Chondrocyte (in vitro differentiated cells): ENCODE measurements around the gene CTBP1. TPM values are rescaled to one million over a fixed set of nuclear protein-coding genes. Genes with fewer than 3 reads are reported as not detected.

Experiments used
- DNase-seq: peaks from one replicate; pipeline ENCODE4 v3.0.0; 2021; ENCODE audit warnings: mixed read lengths, low spot score
- H3K27ac Mint-ChIP-seq: one replicate; pipeline ENCODE4 v1.8.0; 2021; ENCODE audit warnings: mild to moderate bottlenecking, moderate library complexity, mixed read lengths; ENCODE audit not compliant: unreplicated experiment
- H3K27me3 Mint-ChIP-seq: 2 replicates; pipeline ENCODE4 v1.8.0; 2021; ENCODE audit warnings: low read depth, mixed read lengths
- H3K36me3 Mint-ChIP-seq: 2 replicates; pipeline ENCODE4 v1.8.0; 2021; ENCODE audit warnings: low read depth, mixed read lengths
- H3K4me1 Mint-ChIP-seq: 2 replicates; pipeline ENCODE4 v1.8.0; 2021; ENCODE audit warnings: low read depth, mild to moderate bottlenecking, mixed read lengths
- H3K4me3 Mint-ChIP-seq: one replicate; pipeline ENCODE4 v1.8.0; 2021; ENCODE audit warnings: mild to moderate bottlenecking, moderate library complexity, mixed read lengths; ENCODE audit not compliant: unreplicated experiment
- H3K9me3 Mint-ChIP-seq: 2 replicates; pipeline ENCODE4 v1.8.0; 2021; ENCODE audit warnings: low read depth, mixed read lengths
- total RNA-seq: library from RNA; stranded (reverse); gene quantifications from 3 replicates; pipeline ENCODE4 v1.2.1, GENCODE V29; 2021
- TF ChIP-seq, protein P1 (sequence below): fragments of 200-600 bp; sonication (generic); IDR thresholded peaks from 2 replicates; pipeline ENCODE4 v1.5.0; 2021; ENCODE audit warnings: antibody characterized with exemption, mild to moderate bottlenecking, moderate library complexity

Gene CTBP1
- total RNA-seq, 1 donor from 2014 or later = 151 TPM

DNA sequence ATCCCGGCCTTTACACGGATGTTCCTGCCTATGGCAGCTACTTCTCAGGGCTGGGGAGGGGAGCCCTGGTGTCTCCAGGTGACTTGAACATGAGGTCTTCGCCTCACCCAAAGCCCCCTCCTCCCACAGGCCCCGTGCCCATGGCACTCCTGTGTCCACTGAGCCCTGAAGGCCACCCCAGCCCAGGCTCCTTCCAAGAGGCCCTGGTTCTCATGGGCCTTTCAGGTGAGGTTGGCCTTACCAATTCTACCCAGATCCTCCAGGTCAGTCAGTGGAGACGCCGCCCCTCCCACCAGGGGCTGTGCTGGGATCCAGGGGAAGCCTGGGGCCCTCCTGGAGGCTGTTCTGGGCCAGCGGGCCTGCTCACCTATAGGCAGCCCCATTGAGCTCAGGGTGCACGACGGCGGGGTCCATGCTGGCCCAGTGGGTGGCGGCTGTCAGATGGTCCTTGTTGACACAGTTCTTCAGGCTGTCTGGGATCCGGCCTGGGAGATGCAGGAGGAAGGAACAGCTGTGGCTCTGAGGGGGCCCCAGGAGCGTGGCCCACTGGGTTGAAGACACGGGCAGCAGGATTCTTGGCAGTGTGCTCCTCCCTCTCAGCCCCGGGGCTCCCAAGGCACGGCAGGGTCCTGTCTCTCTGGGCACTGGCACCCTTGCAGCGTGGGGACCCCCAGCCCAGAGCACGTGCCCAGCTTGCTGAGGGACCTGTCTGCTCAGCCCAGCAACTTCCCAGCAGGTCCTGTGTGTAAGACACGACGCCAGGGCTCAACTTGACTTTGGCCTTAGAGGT, 36.2 kb downstream of the CTBP1 start:
- no peaks in the 10 kb centered on the region for H3K9me3 Mint-ChIP-seq
- no peaks in the 10 kb centered on the region for H3K27me3 Mint-ChIP-seq
- H3K36me3 Mint-ChIP-seq = peaks cover 6% of the 10 kb centered on the region
- H3K27ac Mint-ChIP-seq = no peak overlapping the region
- peaks cover 40% of the 10 kb centered on the region for H3K4me1 Mint-ChIP-seq
- TF ChIP-seq, protein P1, sequence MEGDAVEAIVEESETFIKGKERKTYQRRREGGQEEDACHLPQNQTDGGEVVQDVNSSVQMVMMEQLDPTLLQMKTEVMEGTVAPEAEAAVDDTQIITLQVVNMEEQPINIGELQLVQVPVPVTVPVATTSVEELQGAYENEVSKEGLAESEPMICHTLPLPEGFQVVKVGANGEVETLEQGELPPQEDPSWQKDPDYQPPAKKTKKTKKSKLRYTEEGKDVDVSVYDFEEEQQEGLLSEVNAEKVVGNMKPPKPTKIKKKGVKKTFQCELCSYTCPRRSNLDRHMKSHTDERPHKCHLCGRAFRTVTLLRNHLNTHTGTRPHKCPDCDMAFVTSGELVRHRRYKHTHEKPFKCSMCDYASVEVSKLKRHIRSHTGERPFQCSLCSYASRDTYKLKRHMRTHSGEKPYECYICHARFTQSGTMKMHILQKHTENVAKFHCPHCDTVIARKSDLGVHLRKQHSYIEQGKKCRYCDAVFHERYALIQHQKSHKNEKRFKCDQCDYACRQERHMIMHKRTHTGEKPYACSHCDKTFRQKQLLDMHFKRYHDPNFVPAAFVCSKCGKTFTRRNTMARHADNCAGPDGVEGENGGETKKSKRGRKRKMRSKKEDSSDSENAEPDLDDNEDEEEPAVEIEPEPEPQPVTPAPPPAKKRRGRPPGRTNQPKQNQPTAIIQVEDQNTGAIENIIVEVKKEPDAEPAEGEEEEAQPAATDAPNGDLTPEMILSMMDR = no peak
- H3K4me3 Mint-ChIP-seq = no peak overlapping the region
- peak; percentile 85 for DNase-seq

DNA sequence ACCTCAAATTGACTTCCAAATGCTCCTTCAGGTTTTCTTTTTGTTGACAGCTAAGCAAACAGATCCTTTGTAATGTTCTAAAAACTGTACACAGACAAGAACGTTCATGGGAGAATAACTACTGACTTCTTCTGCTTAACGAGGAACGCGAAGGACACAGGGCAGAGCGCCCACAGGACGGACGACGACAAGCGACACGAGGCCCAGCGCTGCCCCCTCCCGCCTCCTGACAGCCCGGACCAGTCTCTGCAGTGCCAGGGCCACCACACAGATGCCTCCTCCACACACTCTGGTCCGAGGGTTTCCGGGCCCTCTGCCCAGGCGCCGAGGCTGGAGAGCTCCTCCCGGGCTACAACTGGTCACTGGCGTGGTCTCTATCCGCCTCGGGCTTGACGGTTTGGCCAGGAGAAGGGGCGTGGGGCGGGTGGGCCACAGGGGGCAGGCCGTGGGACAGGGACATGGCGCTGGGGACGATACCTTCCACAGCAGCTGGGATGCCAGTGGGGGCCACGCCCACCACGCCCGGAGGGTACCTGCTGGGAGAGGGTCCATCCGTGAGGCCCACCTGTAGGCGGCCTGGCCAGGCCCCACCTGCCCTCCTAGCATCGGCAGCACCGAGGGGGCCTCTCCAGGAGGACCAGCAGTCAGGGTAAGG, 36.9 kb downstream of the CTBP1 start:
- no peaks in the 10 kb centered on the region for H3K27me3 Mint-ChIP-seq
- H3K4me1 Mint-ChIP-seq = peaks cover 41% of the 10 kb centered on the region
- H3K27ac Mint-ChIP-seq = peak overlapping the region; percentile 61
- peaks cover 4% of the 10 kb centered on the region for H3K36me3 Mint-ChIP-seq
- DNase-seq = peak; percentile 90
- TF ChIP-seq, protein P1 = no peak
- no peaks in the 10 kb centered on the region for H3K9me3 Mint-ChIP-seq
- H3K4me3 Mint-ChIP-seq = no peak overlapping the region

DNA sequence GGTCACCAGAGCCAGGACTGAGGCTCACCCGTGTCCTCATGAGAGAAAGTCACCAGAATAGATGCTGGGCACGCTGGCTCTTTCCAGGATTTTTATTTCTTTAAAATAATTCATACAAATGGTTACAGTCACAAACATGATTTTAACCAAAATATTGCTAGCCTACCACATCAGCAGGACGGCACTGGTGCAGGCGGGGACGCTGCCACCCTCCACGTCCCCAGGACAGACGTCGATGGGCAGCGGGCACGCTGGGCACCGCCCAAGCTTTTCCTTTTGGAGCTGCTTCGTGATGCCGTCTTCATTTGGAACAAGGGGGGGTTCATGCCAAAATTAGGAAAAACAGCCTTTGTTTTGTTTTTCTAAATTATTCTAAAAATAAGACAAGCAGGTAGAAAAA, 37.6 kb downstream of the CTBP1 start:
- H3K4me3 Mint-ChIP-seq = no peak overlapping the region
- H3K4me1 Mint-ChIP-seq = peaks cover 41% of the 10 kb centered on the region
- H3K27me3 Mint-ChIP-seq = no peaks in the 10 kb centered on the region
- peak overlapping the region; percentile 45 for H3K27ac Mint-ChIP-seq
- peaks cover 4% of the 10 kb centered on the region for H3K36me3 Mint-ChIP-seq
- peak; percentile 39 for DNase-seq
- TF ChIP-seq, protein P1 = no peak
- H3K9me3 Mint-ChIP-seq = no peaks in the 10 kb centered on the region

DNA sequence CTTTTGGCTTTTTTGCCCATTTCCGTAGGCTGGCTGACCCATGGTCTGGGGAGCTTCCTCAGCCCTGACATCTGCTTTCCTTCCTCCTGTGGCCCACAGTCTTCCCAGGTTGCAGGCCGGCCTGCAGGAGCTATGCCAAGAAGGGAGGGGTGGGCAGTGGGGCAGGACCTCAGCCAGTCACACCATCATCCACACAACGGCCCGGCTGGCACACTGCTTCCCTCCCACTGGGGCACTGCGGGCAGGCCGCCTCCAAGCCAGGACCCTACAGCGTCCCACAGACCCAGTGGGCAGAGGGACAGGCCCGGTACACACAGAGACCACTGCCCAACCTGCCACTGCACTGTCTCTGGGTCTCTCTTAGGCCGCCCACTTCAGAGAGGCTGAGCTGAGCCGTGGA, 38.0 kb downstream of the CTBP1 start:
- Mint-ChIP-seq H3K27ac (peak overlapping the region; percentile 45), H3K36me3 (peaks cover 4% of the 10 kb centered on the region), H3K9me3 (no peaks in the 10 kb centered on the region), H3K27me3 (no peaks in the 10 kb centered on the region), H3K4me3 (no peak overlapping the region), H3K4me1 (peaks cover 41% of the 10 kb centered on the region)
- TF ChIP-seq, protein P1 = no peak
- DNase-seq = peak; percentile 79

DNA sequence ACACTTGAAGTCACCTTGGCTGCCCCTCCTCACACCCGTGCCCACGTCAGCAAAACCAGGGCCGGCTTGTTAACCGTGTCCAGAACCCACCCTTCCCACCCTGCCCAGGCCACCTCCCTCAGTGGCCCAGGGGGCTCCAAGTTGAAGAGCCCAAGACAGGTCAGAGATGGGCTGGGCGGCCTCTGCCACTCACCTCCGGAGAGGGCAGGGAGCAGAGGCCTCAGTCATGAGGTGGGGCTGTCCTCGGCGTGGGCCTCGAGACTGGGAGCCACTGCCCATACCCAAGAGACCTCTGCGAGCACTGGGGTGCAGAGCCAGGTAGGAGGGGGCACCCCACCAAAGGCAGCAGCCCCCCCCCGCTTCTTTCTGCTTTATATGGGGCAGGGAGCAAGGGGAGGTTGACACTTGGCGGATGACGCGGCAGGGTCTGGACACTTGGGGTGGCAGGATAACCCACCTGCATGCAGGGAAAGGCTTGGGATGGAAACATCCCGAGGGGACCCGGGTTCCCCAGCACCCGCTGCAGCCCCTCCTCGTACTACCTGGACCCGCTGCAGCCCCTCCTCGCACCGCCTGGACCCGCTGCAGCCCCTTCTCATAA, 38.6 kb downstream of the CTBP1 start:
- Mint-ChIP-seq H3K27me3 (no peaks in the 10 kb centered on the region), H3K4me1 (peaks cover 41% of the 10 kb centered on the region), H3K36me3 (peaks cover 4% of the 10 kb centered on the region), H3K27ac (peak overlapping the region; percentile 45), H3K9me3 (no peaks in the 10 kb centered on the region), H3K4me3 (no peak overlapping the region)
- peak; percentile 81 for DNase-seq
- TF ChIP-seq, protein P1 = no peak
